GM18868 (cell line): ENCODE data around the gene CENPA.
A peak's percentile ranks its signal among the peaks of the same experiment; 100 is the strongest.
"Not testable (repeated sequence)": the region's sequence is repeated elsewhere in the genome, so short reads cannot be mapped to it uniquely, and the experiment has no call there.

Experiments
- ATAC-seq: cut with Tn5 transposase; IDR thresholded peaks from one replicate; pipeline ENCODE4 v1.9.1; 2021; ENCODE audit warnings: mild to moderate bottlenecking, moderate library complexity; ENCODE audit not compliant: unreplicated experiment

The CENPA gene

GRCh38 chr2:26785431-26786206 lies at the start of gene CENPA:
TSS of gene CENPA (plus strand) at chr2:26786056. CDS start at chr2:26786197, 141 bp downstream.
- ATAC-seq: peak; percentile 99

GRCh38 chr2:26737221-26737620 lies 48.6 kb upstream of the CENPA start:
- ATAC-seq: no peak

- ATAC-seq: no peak
These were observed 47.4 kb upstream of the CENPA start for GRCh38 chr2:26738481-26738880.

- no peak for ATAC-seq
These were observed 46.3 kb upstream of the CENPA start for GRCh38 chr2:26739514-26739913.

GRCh38 chr2:26740346-26740745 lies 45.5 kb upstream of the CENPA start:
- no peak for ATAC-seq

GRCh38 chr2:26740890-26741302 lies 45.0 kb upstream of the CENPA start:
- ATAC-seq: peak; percentile 61

- no peak for ATAC-seq
These were observed 43.6 kb upstream of the CENPA start for GRCh38 chr2:26742048-26742770.

- no peak for ATAC-seq
These were observed 42.0 kb upstream of the CENPA start for GRCh38 chr2:26743852-26744251.

- ATAC-seq: no peak
These were observed 40.9 kb upstream of the CENPA start for GRCh38 chr2:26744953-26745352.

GRCh38 chr2:26745609-26746327 lies 40.1 kb upstream of the CENPA start:
- no peak for ATAC-seq

- no peak for ATAC-seq
These were observed 38.9 kb upstream of the CENPA start for GRCh38 chr2:26746934-26747333.

GRCh38 chr2:26749787-26750420 lies 36.0 kb upstream of the CENPA start:
- not testable (repeated sequence) for ATAC-seq

- ATAC-seq: not testable (repeated sequence)
These were observed 35.4 kb upstream of the CENPA start for GRCh38 chr2:26750467-26750866.

GRCh38 chr2:26752656-26753055 lies 33.2 kb upstream of the CENPA start:
- no peak for ATAC-seq

GRCh38 chr2:26754539-26754938 lies 31.3 kb upstream of the CENPA start:
- no peak for ATAC-seq

GRCh38 chr2:26754972-26755670 lies 30.7 kb upstream of the CENPA start:
- no peak for ATAC-seq

GRCh38 chr2:26756337-26756736 lies 29.5 kb upstream of the CENPA start:
- ATAC-seq: no peak

GRCh38 chr2:26757873-26758789 lies 27.7 kb upstream of the CENPA start:
- no peak for ATAC-seq

- no peak for ATAC-seq
These were observed 27.0 kb upstream of the CENPA start for GRCh38 chr2:26758790-26759321.
